ENCODE measurements around the gene HLA-B.

DNA sequence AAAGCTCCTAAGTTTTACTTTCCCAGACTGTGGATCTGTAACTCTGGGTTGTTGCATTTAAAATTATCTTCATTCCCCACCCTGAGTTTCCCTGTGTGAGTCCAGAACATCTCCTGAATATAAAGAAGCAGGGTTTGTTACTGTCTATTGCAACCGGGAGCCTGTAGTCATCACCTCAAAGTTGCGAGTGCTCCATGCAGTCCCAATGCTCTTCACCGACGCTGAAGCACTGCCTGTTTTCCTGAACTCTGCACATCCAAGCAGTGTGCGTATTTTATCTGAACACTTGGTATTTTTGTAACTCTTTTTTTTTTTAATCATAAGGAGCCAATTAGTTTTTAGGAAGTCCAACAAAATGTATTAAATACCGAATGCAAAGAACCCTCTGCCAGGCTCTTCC lies 907 bp upstream of the HLA-B start:
- no peak for TF ChIP-seq CTCF (IDR thresholded peaks at IDR 0.05)
- TF ChIP-seq POLR2A (IDR thresholded peaks at IDR 0.05): no peak
